8988T (cell line): Measurements from ENCODE around the gene DNMT3L.
"Not testable (repeated sequence)": the region's sequence is repeated elsewhere in the genome, so short reads cannot be mapped to it uniquely, and the experiment has no call there.

ENCODE experiments used
- DNase-seq: peaks from one replicate; pipeline ENCODE4 v3.0.0; 2011

The DNMT3L gene

GRCh38 chr21:44294391-44295162, 32.9 kb upstream of the DNMT3L start:
- no peak for DNase-seq

GRCh38 chr21:44293551-44294231, 32.0 kb upstream of the DNMT3L start:
- DNase-seq: no peak

- no peak for DNase-seq
Measured at GRCh38 chr21:44292812-44293195, 31.1 kb upstream of the DNMT3L start.

- peak; percentile 77 for DNase-seq
Measured at GRCh38 chr21:44291936-44292811, 30.5 kb upstream of the DNMT3L start.

GRCh38 chr21:44291078-44291935, 29.6 kb upstream of the DNMT3L start:
- DNase-seq: no peak

GRCh38 chr21:44290327-44291077, 28.8 kb upstream of the DNMT3L start:
- no peak for DNase-seq

- DNase-seq: no peak
Measured at GRCh38 chr21:44289381-44290010, 27.8 kb upstream of the DNMT3L start.

GRCh38 chr21:44288251-44289110, 26.8 kb upstream of the DNMT3L start:
- no peak for DNase-seq

GRCh38 chr21:44286716-44287632, 25.3 kb upstream of the DNMT3L start:
- no peak for DNase-seq

- DNase-seq: no peak
Measured at GRCh38 chr21:44286086-44286715, 24.5 kb upstream of the DNMT3L start.

- DNase-seq: no peak
Measured at GRCh38 chr21:44285138-44285992, 23.7 kb upstream of the DNMT3L start, which contains the start of gene AIRE. Gene AIRE (plus strand): TSS chr21:44285876. CDS start chr21:44286007, 131 bp downstream.

- DNase-seq: no peak
Measured at GRCh38 chr21:44283948-44284347, 22.3 kb upstream of the DNMT3L start.

GRCh38 chr21:44283211-44283785, 21.6 kb upstream of the DNMT3L start:
- DNase-seq: not testable (repeated sequence)

GRCh38 chr21:44282370-44282769, 20.7 kb upstream of the DNMT3L start:
- DNase-seq: no peak

- no peak for DNase-seq
Measured at GRCh38 chr21:44281801-44282200, 20.1 kb upstream of the DNMT3L start.

GRCh38 chr21:44279354-44280260, 17.9 kb upstream of the DNMT3L start:
- no peak for DNase-seq
